Measurements from ENCODE around the gene MSRB1.
A peak's percentile ranks its signal among the peaks of the same experiment; 100 is the strongest.

Gene MSRB1

GRCh38 chr16:1909561-1910231, 33.3 kb downstream of the MSRB1 start:
- peak overlapping the region; percentile 84 for H3K14ac ChIP-seq (ENCODE audit: low read length)
- no peak overlapping the region for H4K8ac ChIP-seq (ENCODE audit: low read depth, low read length)
- H3K4me2 ChIP-seq (ENCODE audit: insufficient read depth, low read length, poor library complexity, severe bottlenecking): no peak overlapping the region
- no peak overlapping the region for H3K4me3 ChIP-seq (ENCODE audit: low read length in 2 of 2)
- no peak overlapping the region for H2AFZ ChIP-seq (ENCODE audit: low read length)
- H3K79me1 ChIP-seq (ENCODE audit: low read depth, low read length): peaks cover 5% of the 10 kb centered on the region
- H3K9ac ChIP-seq (ENCODE audit: low read depth, low read length, poor library complexity): peak overlapping the region; percentile 44
- no peak for DNase-seq (ENCODE audit: low spot score)
- no CpG with 5 or more reads among the region's 18 CpGs for WGBS, 2 donors (ENCODE audit: extremely low coverage in 2 of 2, insufficient read length in 2 of 2, insufficient replicate concordance in 1 of 2)
- peaks cover 0 to 11% of the 10 kb centered on the region in 2 donors for H3K4me1 ChIP-seq (ENCODE audit: control insufficient read depth in 2 of 2, insufficient read depth in 1 of 2, low read depth in 1 of 2, low read length in 2 of 2)
- H3K27me3 ChIP-seq (ENCODE audit: control insufficient read depth in 3 of 3, insufficient read depth in 3 of 3, low read depth in 1 of 3, low read length in 3 of 3): peaks cover 0 to 75% (median 0%) of the 10 kb centered on the region in 3 experiments
- H2AK5ac ChIP-seq (ENCODE audit: low read depth, low read length): peak overlapping the region; percentile 85
- H3K23ac ChIP-seq (ENCODE audit: low read depth, low read length, poor library complexity): no peak overlapping the region
- H4K91ac ChIP-seq (ENCODE audit: low read depth, low read length, poor library complexity): no peak overlapping the region
- peak overlapping the region; percentile 54 for H2BK15ac ChIP-seq (ENCODE audit: low read length)
- H3K36me3 ChIP-seq (replicated peaks in 1 of 2; ENCODE audit: control insufficient read depth in 2 of 2, insufficient read depth in 2 of 2, low read length in 2 of 2): no peaks in the 10 kb centered on the region
- no peak overlapping the region for H3K27ac ChIP-seq (replicated peaks; ENCODE audit: low read length)
- no peaks in the 10 kb centered on the region for H3K9me3 ChIP-seq (replicated peaks in 1 of 2; ENCODE audit: control insufficient read depth in 2 of 2, insufficient read depth in 1 of 2, low read depth in 1 of 2, low read length in 2 of 2)
- peak overlapping the region; percentile 20 for H3K18ac ChIP-seq (ENCODE audit: low read length)
- H2BK12ac ChIP-seq (ENCODE audit: low read length): peak overlapping the region; percentile 60
- peak overlapping the region; percentile 49 for H2BK120ac ChIP-seq (ENCODE audit: low read depth, low read length)
- no peak overlapping the region for H3K4ac ChIP-seq (ENCODE audit: low read length)
- H2BK5ac ChIP-seq (ENCODE audit: low read length): peak overlapping the region; percentile 29

- Histone ChIP-seq H4K91ac (ENCODE audit: low read depth, low read length, poor library complexity) (no peak overlapping the region), H4K8ac (ENCODE audit: low read depth, low read length) (no peak overlapping the region), H3K27ac (replicated peaks; ENCODE audit: low read length) (no peak overlapping the region), H3K9me3 (replicated peaks in 1 of 2; ENCODE audit: control insufficient read depth in 2 of 2, insufficient read depth in 1 of 2, low read depth in 1 of 2, low read length in 2 of 2) (no peaks in the 10 kb centered on the region), H3K79me1 (ENCODE audit: low read depth, low read length) (no peaks in the 10 kb centered on the region), H3K18ac (ENCODE audit: low read length) (peak overlapping the region; percentile 20), H3K4me1 (ENCODE audit: control insufficient read depth in 2 of 2, insufficient read depth in 1 of 2, low read depth in 1 of 2, low read length in 2 of 2) (peaks cover 0 to 6% of the 10 kb centered on the region in 2 donors), H3K23ac (ENCODE audit: low read depth, low read length, poor library complexity) (no peak overlapping the region), H3K4ac (ENCODE audit: low read length) (no peak overlapping the region), H2BK15ac (ENCODE audit: low read length) (peak overlapping the region; percentile 54), H3K4me3 (ENCODE audit: low read length in 2 of 2) (no peak overlapping the region), H2AFZ (ENCODE audit: low read length) (no peak overlapping the region), H3K14ac (ENCODE audit: low read length) (peak overlapping the region; percentile 84), H2BK12ac (ENCODE audit: low read length) (no peak overlapping the region), H3K9ac (ENCODE audit: low read depth, low read length, poor library complexity) (no peak overlapping the region), H2BK120ac (ENCODE audit: low read depth, low read length) (peak overlapping the region; percentile 49), H3K27me3 (ENCODE audit: control insufficient read depth in 3 of 3, insufficient read depth in 3 of 3, low read depth in 1 of 3, low read length in 3 of 3) (peaks cover 0 to 75% (median 0%) of the 10 kb centered on the region in 3 experiments), H3K36me3 (replicated peaks in 1 of 2; ENCODE audit: control insufficient read depth in 2 of 2, insufficient read depth in 2 of 2, low read length in 2 of 2) (no peaks in the 10 kb centered on the region), H3K4me2 (ENCODE audit: insufficient read depth, low read length, poor library complexity, severe bottlenecking) (no peak overlapping the region), H2BK5ac (ENCODE audit: low read length) (peak overlapping the region; percentile 29), H2AK5ac (ENCODE audit: low read depth, low read length) (peak overlapping the region; percentile 85)
- no CpG with 5 or more reads among the region's 9 CpGs for WGBS, 2 donors (ENCODE audit: extremely low coverage in 2 of 2, insufficient read length in 2 of 2, insufficient replicate concordance in 1 of 2)
- DNase-seq (ENCODE audit: low spot score): no peak
Observed at GRCh38 chr16:1908983-1909382, 34.0 kb downstream of the MSRB1 start.

- H3K79me1 ChIP-seq (ENCODE audit: low read depth, low read length): no peaks in the 10 kb centered on the region
- no peak overlapping the region for H2AK5ac ChIP-seq (ENCODE audit: low read depth, low read length)
- peak overlapping the region; percentile 11 for H2AFZ ChIP-seq (ENCODE audit: low read length)
- H2BK5ac ChIP-seq (ENCODE audit: low read length): no peak overlapping the region
- no peaks in the 10 kb centered on the region for H3K36me3 ChIP-seq (replicated peaks in 1 of 2; ENCODE audit: control insufficient read depth in 2 of 2, insufficient read depth in 2 of 2, low read length in 2 of 2)
- H4K8ac ChIP-seq (ENCODE audit: low read depth, low read length): no peak overlapping the region
- DNase-seq (ENCODE audit: low spot score): no peak
- no peak overlapping the region for H3K14ac ChIP-seq (ENCODE audit: low read length)
- H3K27me3 ChIP-seq (ENCODE audit: control insufficient read depth in 3 of 3, insufficient read depth in 3 of 3, low read depth in 1 of 3, low read length in 3 of 3): peaks cover 0 to 71% (median 0%) of the 10 kb centered on the region in 3 experiments
- peak overlapping the region; percentile 44 for H3K18ac ChIP-seq (ENCODE audit: low read length)
- H2BK12ac ChIP-seq (ENCODE audit: low read length): no peak overlapping the region
- no peak overlapping the region for H3K9ac ChIP-seq (ENCODE audit: low read depth, low read length, poor library complexity)
- WGBS, 2 donors (ENCODE audit: extremely low coverage in 2 of 2, insufficient read length in 2 of 2, insufficient replicate concordance in 1 of 2): no CpG with 5 or more reads among the region's 17 CpGs
- H4K91ac ChIP-seq (ENCODE audit: low read depth, low read length, poor library complexity): no peak overlapping the region
- H3K9me3 ChIP-seq (replicated peaks in 1 of 2; ENCODE audit: control insufficient read depth in 2 of 2, insufficient read depth in 1 of 2, low read depth in 1 of 2, low read length in 2 of 2): no peaks in the 10 kb centered on the region
- no peak overlapping the region for H3K4me2 ChIP-seq (ENCODE audit: insufficient read depth, low read length, poor library complexity, severe bottlenecking)
- H3K27ac ChIP-seq (replicated peaks; ENCODE audit: low read length): no peak overlapping the region
- peaks cover 0 to 9% of the 10 kb centered on the region in 2 donors for H3K4me1 ChIP-seq (ENCODE audit: control insufficient read depth in 2 of 2, insufficient read depth in 1 of 2, low read depth in 1 of 2, low read length in 2 of 2)
- no peak overlapping the region for H2BK15ac ChIP-seq (ENCODE audit: low read length)
- H3K23ac ChIP-seq (ENCODE audit: low read depth, low read length, poor library complexity): no peak overlapping the region
- no peak overlapping the region for H3K4me3 ChIP-seq (ENCODE audit: low read length in 2 of 2)
- H2BK120ac ChIP-seq (ENCODE audit: low read depth, low read length): no peak overlapping the region
- H3K4ac ChIP-seq (ENCODE audit: low read length): no peak overlapping the region
Observed at GRCh38 chr16:1908184-1908583, 34.8 kb downstream of the MSRB1 start.

- DNase-seq (ENCODE audit: low spot score): no peak
Observed at GRCh38 chr16:1907226-1907860, 35.7 kb downstream of the MSRB1 start.

More at GRCh38 chr16:1907226-1907860, 35.7 kb downstream of the MSRB1 start:
- H3K14ac ChIP-seq (ENCODE audit: low read length): peak overlapping the region; percentile 38
- H2BK5ac ChIP-seq (ENCODE audit: low read length): no peak overlapping the region
- H2AFZ ChIP-seq (ENCODE audit: low read length): no peak overlapping the region
- H3K27me3 ChIP-seq (ENCODE audit: control insufficient read depth in 3 of 3, insufficient read depth in 3 of 3, low read depth in 1 of 3, low read length in 3 of 3): peaks cover 0 to 73% (median 0%) of the 10 kb centered on the region in 3 experiments
- peak overlapping the region; percentile 58 for H2BK12ac ChIP-seq (ENCODE audit: low read length)
- peak overlapping the region; percentile 70 for H2AK5ac ChIP-seq (ENCODE audit: low read depth, low read length)
- peak overlapping the region; percentile 65 for H4K8ac ChIP-seq (ENCODE audit: low read depth, low read length)
- peak overlapping the region; percentile 80 for H3K23ac ChIP-seq (ENCODE audit: low read depth, low read length, poor library complexity)
- no peaks in the 10 kb centered on the region for H3K9me3 ChIP-seq (replicated peaks in 1 of 2; ENCODE audit: control insufficient read depth in 2 of 2, insufficient read depth in 1 of 2, low read depth in 1 of 2, low read length in 2 of 2)
- H3K27ac ChIP-seq (replicated peaks; ENCODE audit: low read length): no peak overlapping the region
- H3K4me3 ChIP-seq (ENCODE audit: low read length in 2 of 2): no peak overlapping the region
- H2BK15ac ChIP-seq (ENCODE audit: low read length): peak overlapping the region; percentile 58
- no peak overlapping the region for H3K4me2 ChIP-seq (ENCODE audit: insufficient read depth, low read length, poor library complexity, severe bottlenecking)
- H3K9ac ChIP-seq (ENCODE audit: low read depth, low read length, poor library complexity): no peak overlapping the region
- peak overlapping the region; percentile 44 for H3K18ac ChIP-seq (ENCODE audit: low read length)
- no CpG with 5 or more reads among the region's 17 CpGs for whole genome bisulfite sequencing, 2 donors (ENCODE audit: extremely low coverage in 2 of 2, insufficient read length in 2 of 2, insufficient replicate concordance in 1 of 2)
- H3K4ac ChIP-seq (ENCODE audit: low read length): peak overlapping the region; percentile 53
- no peak overlapping the region for H4K91ac ChIP-seq (ENCODE audit: low read depth, low read length, poor library complexity)
- H3K4me1 ChIP-seq (ENCODE audit: control insufficient read depth in 2 of 2, insufficient read depth in 1 of 2, low read depth in 1 of 2, low read length in 2 of 2): peaks cover 0 to 16% of the 10 kb centered on the region in 2 donors
- no peak overlapping the region for H2BK120ac ChIP-seq (ENCODE audit: low read depth, low read length)
- no peaks in the 10 kb centered on the region for H3K36me3 ChIP-seq (replicated peaks in 1 of 2; ENCODE audit: control insufficient read depth in 2 of 2, insufficient read depth in 2 of 2, low read length in 2 of 2)
- H3K79me1 ChIP-seq (ENCODE audit: low read depth, low read length): no peaks in the 10 kb centered on the region
